Mucosa of descending colon (tissue), 3 donors: ENCODE data around the gene DSCAM. TPM values are rescaled to one million over a fixed set of nuclear protein-coding genes. Genes with fewer than 3 reads are reported as not detected.

Experiments
- ATAC-seq: fragments of 200-7000 bp; cut with Tn5 transposase; one replicate; pipeline ENCODE4 v1.9.1; 2020; ENCODE audit warnings: mild to moderate bottlenecking, moderate library complexity
- DNase-seq, 3 donors: peaks; one replicate each; pipeline ENCODE4 v3.0.0-alpha.2; 2020
- H3K36me3 ChIP-seq: fragments of 200-600 bp; one replicate; pipeline ENCODE4 v1.8.0; 2021; ENCODE audit warnings: low read depth, mild to moderate bottlenecking
- H3K4me1 ChIP-seq: fragments of 200-600 bp; one replicate; pipeline ENCODE4 v1.8.0; 2021; ENCODE audit warnings: low read depth, mild to moderate bottlenecking
- H3K4me3 ChIP-seq: fragments of 200-600 bp; one replicate; pipeline ENCODE4 v1.8.0; 2021; ENCODE audit warnings: mild to moderate bottlenecking
- H3K9me3 ChIP-seq: fragments of 200-600 bp; one replicate; pipeline ENCODE4 v1.8.0; 2021; ENCODE audit warnings: mild to moderate bottlenecking
- intact Hi-C, 2 donors: fragments of 100-400 bp; cut with DNase I in 1 of 2; cut with micrococcal nuclease in 1 of 2; formaldehyde crosslinking; loops; one replicate each; pipeline versions ENCODE4 v1.11.0 to v1.11.1; 2022; cut with DNase I, micrococcal nuclease
- total RNA-seq, 3 donors: library from RNA; stranded (reverse); fragmentation: NEBNext Ultra II Directional in 2 of 3; extraction: Animal tissue kit (Norgen Biotek cat#: 25700) in 2 of 3; gene quantifications; one replicate each; pipeline versions ENCODE4 v1.2.1 to v1.2.4, GENCODE V29; 2021 to 2023
- TF ChIP-seq, protein P1 (sequence below): fragments of 200-600 bp; IDR thresholded peaks from one replicate; pipeline ENCODE4 v1.8.0; 2022; ENCODE audit warnings: antibody characterized with exemption, mild to moderate bottlenecking
- donor health status: DM: no; HTN: no; CAD: no; lungs with moderate emphysema.
- donor health status: DM: no; HTN: no; CAD: no.
- donor health status: DM: no; HTN: yes; CAD: no.

The DSCAM gene
- total RNA-seq, 3 donors from 2014 or later, result 0.35 TPM; not detected in 2

- Histone ChIP-seq H3K4me3 (no peak overlapping the region), H3K36me3 (no peaks in the 10 kb centered on the region), H3K4me1 (no peaks in the 10 kb centered on the region), H3K9me3 (no peaks in the 10 kb centered on the region)
- TF ChIP-seq, protein P1, sequence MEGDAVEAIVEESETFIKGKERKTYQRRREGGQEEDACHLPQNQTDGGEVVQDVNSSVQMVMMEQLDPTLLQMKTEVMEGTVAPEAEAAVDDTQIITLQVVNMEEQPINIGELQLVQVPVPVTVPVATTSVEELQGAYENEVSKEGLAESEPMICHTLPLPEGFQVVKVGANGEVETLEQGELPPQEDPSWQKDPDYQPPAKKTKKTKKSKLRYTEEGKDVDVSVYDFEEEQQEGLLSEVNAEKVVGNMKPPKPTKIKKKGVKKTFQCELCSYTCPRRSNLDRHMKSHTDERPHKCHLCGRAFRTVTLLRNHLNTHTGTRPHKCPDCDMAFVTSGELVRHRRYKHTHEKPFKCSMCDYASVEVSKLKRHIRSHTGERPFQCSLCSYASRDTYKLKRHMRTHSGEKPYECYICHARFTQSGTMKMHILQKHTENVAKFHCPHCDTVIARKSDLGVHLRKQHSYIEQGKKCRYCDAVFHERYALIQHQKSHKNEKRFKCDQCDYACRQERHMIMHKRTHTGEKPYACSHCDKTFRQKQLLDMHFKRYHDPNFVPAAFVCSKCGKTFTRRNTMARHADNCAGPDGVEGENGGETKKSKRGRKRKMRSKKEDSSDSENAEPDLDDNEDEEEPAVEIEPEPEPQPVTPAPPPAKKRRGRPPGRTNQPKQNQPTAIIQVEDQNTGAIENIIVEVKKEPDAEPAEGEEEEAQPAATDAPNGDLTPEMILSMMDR, result no peak
- DNase-seq (no peak), ATAC-seq (no peak)
- intact Hi-C loops, result no loop called here
Observed at GRCh38 chr21:40871099-40871498, 24.1 kb upstream of the DSCAM start.

DNA sequence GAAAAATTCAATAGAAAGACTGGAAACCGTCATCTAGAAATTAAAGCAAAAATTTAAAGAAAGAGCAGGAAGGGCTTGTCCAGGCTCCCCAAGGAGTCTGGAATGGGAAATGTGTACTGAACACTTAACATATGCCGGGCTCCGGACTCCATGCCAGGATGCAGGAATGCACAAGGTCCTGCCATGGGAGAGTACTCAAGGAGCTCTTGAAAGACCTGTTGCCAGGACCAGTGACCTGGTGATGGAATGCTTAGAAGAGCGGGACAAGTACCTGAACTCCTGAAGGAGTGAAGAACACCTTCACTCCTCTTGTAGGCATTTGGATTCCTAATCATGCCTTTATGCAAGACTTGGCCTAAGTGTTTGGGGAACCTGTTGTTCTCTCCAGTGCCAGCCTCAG, 16.9 kb upstream of the DSCAM start:
- Histone ChIP-seq H3K4me3 (no peak overlapping the region), H3K36me3 (no peaks in the 10 kb centered on the region), H3K9me3 (no peaks in the 10 kb centered on the region), H3K4me1 (no peaks in the 10 kb centered on the region)
- DNase-seq (no peak), ATAC-seq (no peak)
- intact Hi-C loops, result no loop called here
- TF ChIP-seq, protein P1, result no peak

DNA sequence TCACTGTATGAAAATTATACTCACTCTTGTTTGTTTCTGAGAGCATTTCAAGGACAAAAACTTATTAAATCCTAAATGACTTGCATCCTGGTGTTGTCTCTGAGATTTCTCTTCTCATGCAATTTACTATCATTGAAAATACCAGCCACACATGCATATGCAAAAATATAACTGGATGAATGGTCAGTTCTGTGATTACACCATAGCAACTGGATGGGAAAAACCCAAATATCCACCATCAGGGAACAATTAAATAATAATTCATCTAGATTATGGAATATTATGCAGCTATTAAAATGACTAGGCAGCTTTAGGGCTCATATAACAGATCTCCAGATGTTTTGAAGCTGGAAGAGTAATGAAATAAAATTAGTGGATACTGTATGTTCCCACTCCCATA, 11.6 kb upstream of the DSCAM start:
- H3K9me3 ChIP-seq, result no peaks in the 10 kb centered on the region

GRCh38 chr21:40853956-40854688, 7.2 kb upstream of the DSCAM start:
- Histone ChIP-seq H3K4me3 (no peak overlapping the region), H3K36me3 (no peaks in the 10 kb centered on the region), H3K4me1 (no peaks in the 10 kb centered on the region), H3K9me3 (no peaks in the 10 kb centered on the region)
- intact Hi-C loops, result no loop called here
- ATAC-seq, result no peak
- DNase-seq, result no peak
- TF ChIP-seq, protein P1, result no peak

More for the DNA sequence above, 11.6 kb upstream of the DSCAM start:
- intact Hi-C loops, result no loop called here
- TF ChIP-seq, protein P1, result no peak
- ATAC-seq, result no peak
- Histone ChIP-seq H3K4me1 (no peaks in the 10 kb centered on the region), H3K36me3 (no peaks in the 10 kb centered on the region), H3K4me3 (no peak overlapping the region)
- no peak for DNase-seq

DNA sequence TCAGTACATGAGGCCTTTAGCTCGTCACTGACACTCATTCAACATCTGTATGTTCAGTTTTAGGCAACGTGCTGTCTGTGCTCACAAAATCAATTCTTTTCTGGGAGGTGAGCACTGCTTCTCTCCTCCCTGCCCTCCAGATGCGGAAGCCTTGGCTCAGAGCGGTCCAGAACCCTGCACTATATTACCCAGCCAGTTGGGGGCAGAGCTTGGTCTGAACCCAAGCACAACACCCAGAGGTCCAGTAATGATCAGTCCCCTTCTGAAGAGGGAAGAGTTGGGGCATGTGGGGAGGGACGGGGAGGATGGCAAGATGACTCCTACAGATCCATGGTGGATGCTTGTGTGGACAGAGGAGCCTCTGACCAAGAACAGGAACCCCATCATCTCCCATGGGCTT, 5.6 kb upstream of the DSCAM start:
- no peak overlapping the region for H3K4me3 ChIP-seq
- TF ChIP-seq, protein P1, result no peak
- no peaks in the 10 kb centered on the region for H3K9me3 ChIP-seq
- no peak for ATAC-seq
- H3K4me1 ChIP-seq, result no peaks in the 10 kb centered on the region
- intact Hi-C loops, result no loop called here
- H3K36me3 ChIP-seq, result no peaks in the 10 kb centered on the region
- no peak for DNase-seq

DNA sequence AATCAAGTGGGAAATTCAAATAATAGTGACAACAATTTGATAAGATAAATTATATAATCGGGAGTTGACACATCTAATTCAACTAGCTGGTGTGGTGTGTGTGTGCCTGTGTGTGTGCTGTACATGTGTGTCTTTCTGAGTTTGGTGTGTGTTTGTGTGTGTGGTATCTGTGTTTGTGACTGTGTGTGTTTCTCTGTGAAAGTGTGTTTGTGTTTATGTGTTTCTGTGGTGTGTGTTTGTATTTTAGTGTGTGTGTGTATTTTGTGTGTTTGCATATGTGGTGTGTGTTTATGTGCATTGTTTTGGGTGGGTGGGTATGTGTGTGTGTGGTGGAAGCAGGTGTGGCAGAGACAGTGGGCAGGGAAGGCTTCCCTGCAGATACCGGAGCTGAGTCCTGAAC, 4.8 kb upstream of the DSCAM start:
- intact Hi-C loops, result no loop called here
- H3K4me3 ChIP-seq, result no peak overlapping the region
- no peak for DNase-seq
- ATAC-seq, result no peak
- H3K36me3 ChIP-seq, result no peaks in the 10 kb centered on the region
- TF ChIP-seq, protein P1, result no peak
- H3K9me3 ChIP-seq, result no peaks in the 10 kb centered on the region
- H3K4me1 ChIP-seq, result no peaks in the 10 kb centered on the region
